Keratinocyte (primary cell): Measurements from ENCODE around the gene TAF1C. TPM values are rescaled to one million over a fixed set of nuclear protein-coding genes. Genes with fewer than 3 reads are reported as not detected.

ENCODE experiments used
- DNase-seq: peaks from one replicate; pipeline ENCODE4 v3.0.0-alpha.2; 2011; ENCODE audit warnings: low read depth, missing footprints, low spot score
- FAIRE-seq: peaks from 2 replicates; lab custom pipeline; 2011; peaks lifted over from hg19 to GRCh38; lab: Jason Lieb, UNC
- H2AFZ ChIP-seq: 2 replicates; pipeline ENCODE4 v1.6.0; 2012; ENCODE audit warnings: low read length, control low read depth, inconsistent platforms; ENCODE audit not compliant: control insufficient read depth
- H3K27ac ChIP-seq: 2 replicates; pipeline ENCODE4 v1.5.1; 2011; ENCODE audit warnings: low read length; ENCODE audit not compliant: control insufficient read depth, insufficient read depth
- H3K27me3 ChIP-seq: 3 replicates; pipeline ENCODE4 v1.6.0; 2011; ENCODE audit warnings: low read length; ENCODE audit not compliant: control insufficient read depth, insufficient read depth; ENCODE audit errors: extremely low read depth
- H3K36me3 ChIP-seq, 2 experiments: 2 replicates in 1 of 2; 3 replicates in 1 of 2; pipeline ENCODE4 v1.5.1; 2011; ENCODE audit warnings: low read length in 2 of 2, mild to moderate bottlenecking in 1 of 2; ENCODE audit not compliant: control insufficient read depth in 2 of 2, insufficient read depth in 2 of 2; ENCODE audit errors: extremely low read depth in 1 of 2
- H3K4me1 ChIP-seq: 3 replicates; pipeline ENCODE4 v1.5.1; 2011; ENCODE audit warnings: low read length; ENCODE audit not compliant: control insufficient read depth, insufficient read depth; ENCODE audit errors: extremely low read depth
- H3K4me2 ChIP-seq: 3 replicates; pipeline ENCODE4 v1.6.0; 2011; ENCODE audit warnings: low read depth, low read length; ENCODE audit not compliant: control insufficient read depth, insufficient read depth; ENCODE audit errors: extremely low read depth
- H3K4me3 ChIP-seq, 3 experiments: fragments of 200-600 bp in 1 of 3; sonication (generic) in 1 of 3; 2 replicates in 2 of 3; 3 replicates in 1 of 3; pipeline ENCODE4 v1.5.1; 2011 to 2016; ENCODE audit warnings: low read length in 3 of 3, mild to moderate bottlenecking in 3 of 3, control low read depth in 2 of 3, inconsistent platforms in 1 of 3, low read depth in 1 of 3, mixed read lengths in 1 of 3, mixed run types in 1 of 3, moderate library complexity in 1 of 3; ENCODE audit not compliant: control insufficient read depth in 2 of 3, insufficient read depth in 2 of 3; ENCODE audit errors: extremely low read depth in 1 of 3
- H3K79me2 ChIP-seq: 2 replicates; pipeline ENCODE4 v1.6.0; 2012; ENCODE audit warnings: low read length; ENCODE audit not compliant: control insufficient read depth, insufficient read depth
- H3K9ac ChIP-seq: 3 replicates; pipeline ENCODE4 v1.6.0; 2011; ENCODE audit warnings: low read length; ENCODE audit not compliant: control insufficient read depth, insufficient read depth; ENCODE audit errors: extremely low read depth
- H3K9me1 ChIP-seq: 3 replicates; pipeline ENCODE4 v1.6.0; 2011; ENCODE audit warnings: low read length; ENCODE audit not compliant: control insufficient read depth, insufficient read depth; ENCODE audit errors: extremely low read depth
- H3K9me3 ChIP-seq: 2 replicates; pipeline ENCODE4 v1.5.1; 2012; ENCODE audit warnings: low read depth, low read length; ENCODE audit not compliant: control insufficient read depth
- H4K20me1 ChIP-seq: 3 replicates; pipeline ENCODE4 v1.6.0; 2011; ENCODE audit warnings: low read length; ENCODE audit not compliant: control insufficient read depth, insufficient read depth; ENCODE audit errors: extremely low read depth
- EZH2 ChIP-seq: IDR thresholded peaks from one replicate; pipeline ENCODE4 v1.6.1; 2012; ENCODE audit warnings: inconsistent platforms, mild to moderate bottlenecking, low read length, moderate library complexity
- dilution Hi-C: fragments of 300-500 bp; cut with MboI; formaldehyde crosslinking; loops from one replicate; pipeline ENCODE4 v1.7.0; 2020; ENCODE audit warnings: low sequenced_read_pairs; ENCODE audit not compliant: extremely low pct_ligation_motif_present
- polyA plus RNA-seq, 5 experiments: library from polyadenylated mRNA; depleted of rRNA in 3 of 5; stranded (reverse) in 3 of 5; stranded (forward) in 1 of 5; unstranded in 1 of 5; fragments of >200 nt; gene quantifications; 1 replicate in 1 of 5; 2 replicates in 3 of 5; 3 replicates in 1 of 5; pipeline versions ENCODE4 v1.2.1 to v1.2.3, GENCODE V29; 2011 to 2012; ENCODE audit warnings: missing spikeins in 2 of 5, low read depth in 1 of 5, low replicate concordance in 1 of 5
- TF ChIP-seq, protein P1 (sequence below), 3 experiments: IDR thresholded peaks in 1 of 3; conservative IDR thresholded peaks in 1 of 3; optimal IDR thresholded peaks in 1 of 3; 2 replicates in 2 of 3; 3 replicates in 1 of 3; pipeline versions ENCODE3 to v1.5.1; 2011; ENCODE audit warnings: low read length in 3 of 3, mild to moderate bottlenecking in 3 of 3, moderate library complexity in 2 of 3, control low read depth in 1 of 3, inconsistent platforms in 1 of 3; ENCODE audit not compliant: insufficient read depth in 2 of 3; ENCODE audit errors: extremely low read depth in 1 of 3

The TAF1C gene
- polyA plus RNA-seq, 1 donor (not counting 4 experiments of a cell fraction or from before 2014, with no cell fraction given) = 6.5 TPM

DNA sequence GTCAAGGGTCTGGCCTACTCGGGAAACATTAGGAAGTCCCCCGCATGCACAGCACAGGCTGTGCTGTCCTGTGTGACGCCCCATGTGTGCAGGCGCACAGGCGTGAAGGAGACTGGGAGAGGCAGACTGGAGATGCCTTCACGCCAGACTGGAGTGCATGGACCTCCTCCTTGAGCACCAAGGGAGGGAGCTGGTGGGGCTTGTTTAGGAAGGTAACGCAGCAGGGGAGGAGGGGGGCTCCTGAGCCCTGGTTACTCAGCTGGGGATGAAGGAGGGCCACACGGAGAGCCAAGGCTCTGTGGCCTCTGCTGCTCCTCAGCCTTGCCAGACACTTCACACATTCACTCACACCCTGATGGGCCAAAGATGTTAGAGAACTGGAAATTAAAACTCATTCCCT is 49.6 kb downstream of the TAF1C start:
- no peak overlapping the region for H2AFZ ChIP-seq
- H3K9ac ChIP-seq = no peak overlapping the region
- DNase-seq (no peak), FAIRE-seq (no peak)
- H3K4me3 ChIP-seq = no peak overlapping the region
- no peaks in the 10 kb centered on the region for H3K9me3 ChIP-seq
- H3K27me3 ChIP-seq = no peaks in the 10 kb centered on the region
- TF ChIP-seq EZH2 = no peak
- TF ChIP-seq, protein P1, sequence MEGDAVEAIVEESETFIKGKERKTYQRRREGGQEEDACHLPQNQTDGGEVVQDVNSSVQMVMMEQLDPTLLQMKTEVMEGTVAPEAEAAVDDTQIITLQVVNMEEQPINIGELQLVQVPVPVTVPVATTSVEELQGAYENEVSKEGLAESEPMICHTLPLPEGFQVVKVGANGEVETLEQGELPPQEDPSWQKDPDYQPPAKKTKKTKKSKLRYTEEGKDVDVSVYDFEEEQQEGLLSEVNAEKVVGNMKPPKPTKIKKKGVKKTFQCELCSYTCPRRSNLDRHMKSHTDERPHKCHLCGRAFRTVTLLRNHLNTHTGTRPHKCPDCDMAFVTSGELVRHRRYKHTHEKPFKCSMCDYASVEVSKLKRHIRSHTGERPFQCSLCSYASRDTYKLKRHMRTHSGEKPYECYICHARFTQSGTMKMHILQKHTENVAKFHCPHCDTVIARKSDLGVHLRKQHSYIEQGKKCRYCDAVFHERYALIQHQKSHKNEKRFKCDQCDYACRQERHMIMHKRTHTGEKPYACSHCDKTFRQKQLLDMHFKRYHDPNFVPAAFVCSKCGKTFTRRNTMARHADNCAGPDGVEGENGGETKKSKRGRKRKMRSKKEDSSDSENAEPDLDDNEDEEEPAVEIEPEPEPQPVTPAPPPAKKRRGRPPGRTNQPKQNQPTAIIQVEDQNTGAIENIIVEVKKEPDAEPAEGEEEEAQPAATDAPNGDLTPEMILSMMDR (optimal IDR thresholded peaks at IDR 0.05 in 1 of 3, IDR thresholded peaks at IDR 0.05 in 1 of 3, conservative IDR thresholded peaks at IDR 0.05 in 1 of 3; ENCODE audit: extremely low read depth in 1 of 3, insufficient read depth in 2 of 3, low read length in 3 of 3) = no peak
- no peaks in the 10 kb centered on the region for H3K9me1 ChIP-seq
- no peak overlapping the region for H3K4me2 ChIP-seq
- no peaks in the 10 kb centered on the region for H3K79me2 ChIP-seq
- H3K27ac ChIP-seq = no peak overlapping the region
- dilution Hi-C loops = no loop called here
- H4K20me1 ChIP-seq = no peaks in the 10 kb centered on the region
- H3K36me3 ChIP-seq = no peaks in the 10 kb centered on the region
- no peaks in the 10 kb centered on the region for H3K4me1 ChIP-seq

DNA sequence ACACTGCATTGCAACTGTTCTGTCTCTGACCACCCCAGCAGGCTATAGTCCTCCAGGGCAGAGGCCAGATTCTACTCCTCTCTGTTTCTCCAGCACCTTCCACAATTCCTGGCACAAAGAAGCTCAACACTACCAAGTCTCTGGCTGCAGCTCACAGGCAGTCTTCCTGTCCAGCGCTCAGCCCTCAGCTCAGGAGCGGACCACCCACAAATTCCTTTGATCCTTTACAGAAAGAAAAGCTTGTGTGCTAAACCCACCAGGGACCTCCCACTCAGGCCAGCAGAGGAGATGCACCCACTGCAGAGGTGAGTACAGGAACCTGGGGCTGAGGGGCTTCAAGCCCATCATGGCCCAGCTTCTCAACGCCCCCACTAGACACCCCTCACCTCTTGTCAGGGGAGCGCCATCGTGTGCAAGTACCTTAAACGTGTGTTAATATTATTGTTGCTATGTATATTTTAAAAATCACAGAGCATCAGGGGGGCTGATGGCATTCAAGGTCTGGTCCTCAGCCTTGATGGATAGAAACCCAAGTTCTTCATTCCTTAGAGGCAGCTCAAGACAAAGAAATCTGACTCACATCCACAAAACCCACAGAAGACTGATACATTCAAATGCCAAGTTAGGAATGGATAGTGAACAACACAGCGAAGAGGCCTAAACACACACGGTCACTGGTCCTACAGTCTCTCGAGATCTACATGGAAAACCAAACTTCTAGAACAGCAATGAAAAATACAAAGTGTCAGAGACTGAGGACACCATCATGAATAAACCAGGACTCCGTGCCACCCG is 50.3 kb downstream of the TAF1C start:
- H3K79me2 ChIP-seq = no peaks in the 10 kb centered on the region
- no peaks in the 10 kb centered on the region for H3K9me1 ChIP-seq
- no peaks in the 10 kb centered on the region for H3K4me1 ChIP-seq
- dilution Hi-C loops = no loop called here
- no peaks in the 10 kb centered on the region for H3K27me3 ChIP-seq
- no peak overlapping the region for H3K9ac ChIP-seq
- no peak for DNase-seq
- no peak overlapping the region for H2AFZ ChIP-seq
- TF ChIP-seq, protein P1 (optimal IDR thresholded peaks at IDR 0.05 in 1 of 3, IDR thresholded peaks at IDR 0.05 in 1 of 3, conservative IDR thresholded peaks at IDR 0.05 in 1 of 3; ENCODE audit: extremely low read depth in 1 of 3, insufficient read depth in 2 of 3, low read length in 3 of 3) = no peak
- no peak for TF ChIP-seq EZH2
- H3K27ac ChIP-seq = no peak overlapping the region
- H3K36me3 ChIP-seq = no peaks in the 10 kb centered on the region
- H3K4me2 ChIP-seq = no peak overlapping the region
- no peak overlapping the region for H3K4me3 ChIP-seq
- no peaks in the 10 kb centered on the region for H3K9me3 ChIP-seq
- H4K20me1 ChIP-seq = no peaks in the 10 kb centered on the region
- no peak for FAIRE-seq
